ENCODE data around the gene ZNF618.
A peak's percentile ranks its signal among the peaks of the same experiment; 100 is the strongest.
"Not testable (repeated sequence)": the region's sequence is repeated elsewhere in the genome, so short reads cannot be mapped to it uniquely, and the experiment has no call there.

ZNF618 gene

GRCh38 chr9:113995401-113995800 is 119.3 kb downstream of the ZNF618 start:
- DNase-seq, result no peak
- in situ Hi-C loops (cut with MboI; ENCODE audit: low pct_unique_long_range_greater_than_20kb, low sequenced_read_pairs), result no loop called here

- in situ Hi-C loops (cut with MboI; ENCODE audit: low pct_unique_long_range_greater_than_20kb, low sequenced_read_pairs), result no loop called here
- no peak for DNase-seq
These were observed 119.9 kb downstream of the ZNF618 start for GRCh38 chr9:113995963-113996362.

DNA sequence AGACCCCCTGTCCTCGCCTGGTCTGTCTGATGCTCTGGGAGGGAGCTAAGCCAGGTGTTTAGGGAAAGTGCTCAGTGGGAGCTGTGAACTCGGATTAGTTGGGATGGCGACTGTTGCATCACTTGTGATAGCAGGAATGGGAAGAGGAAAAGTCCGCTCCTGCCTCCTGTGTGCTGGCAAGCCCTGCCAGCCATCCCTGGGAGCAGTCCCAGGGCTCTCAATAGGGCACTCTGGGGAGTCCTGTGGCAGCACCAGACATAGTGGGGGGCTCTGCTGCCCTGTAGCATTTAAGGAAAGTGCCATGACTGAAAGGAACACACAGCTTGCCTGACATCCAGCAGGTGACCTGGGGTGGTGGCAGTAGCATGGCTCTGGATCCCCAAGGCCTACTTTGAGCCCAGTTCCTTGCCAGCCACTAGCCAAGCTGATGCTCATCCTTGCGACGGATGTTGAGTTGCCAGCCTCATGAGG is 120.5 kb downstream of the ZNF618 start:
- in situ Hi-C loops (cut with MboI; ENCODE audit: low pct_unique_long_range_greater_than_20kb, low sequenced_read_pairs), result no loop called here
- no peak for DNase-seq

GRCh38 chr9:113997064-113997463 is 121.0 kb downstream of the ZNF618 start:
- DNase-seq; in situ Hi-C loops (cut with MboI; ENCODE audit: low pct_unique_long_range_greater_than_20kb, low sequenced_read_pairs): not testable (repeated sequence)

- no peak for DNase-seq
- in situ Hi-C loops (cut with MboI; ENCODE audit: low pct_unique_long_range_greater_than_20kb, low sequenced_read_pairs), result no loop called here
These were observed 121.5 kb downstream of the ZNF618 start for GRCh38 chr9:113997610-113998009.

GRCh38 chr9:113998114-113998513 is 122.0 kb downstream of the ZNF618 start:
- in situ Hi-C loops (cut with MboI; ENCODE audit: low pct_unique_long_range_greater_than_20kb, low sequenced_read_pairs), result no loop called here
- DNase-seq, result no peak

- no peak for DNase-seq
- in situ Hi-C loops (cut with MboI; ENCODE audit: low pct_unique_long_range_greater_than_20kb, low sequenced_read_pairs), result no loop called here
These were observed 122.6 kb downstream of the ZNF618 start for GRCh38 chr9:113998525-113999255.

- DNase-seq, result no peak
- in situ Hi-C loops (cut with MboI; ENCODE audit: low pct_unique_long_range_greater_than_20kb, low sequenced_read_pairs), result no loop called here
These were observed 123.3 kb downstream of the ZNF618 start for GRCh38 chr9:113999256-114000062.

GRCh38 chr9:114000063-114000454 is 124.0 kb downstream of the ZNF618 start:
- in situ Hi-C loops (cut with MboI; ENCODE audit: low pct_unique_long_range_greater_than_20kb, low sequenced_read_pairs), result no loop called here
- DNase-seq, result no peak

- DNase-seq, result no peak
These were observed 124.7 kb downstream of the ZNF618 start for GRCh38 chr9:114000671-114001409.

GRCh38 chr9:114001410-114001685 is 125.2 kb downstream of the ZNF618 start:
- in situ Hi-C loops (cut with MboI; ENCODE audit: low pct_unique_long_range_greater_than_20kb, low sequenced_read_pairs), result no loop called here

More at GRCh38 chr9:114000671-114001409, 124.7 kb downstream of the ZNF618 start:
- in situ Hi-C loops (cut with MboI; ENCODE audit: low pct_unique_long_range_greater_than_20kb, low sequenced_read_pairs), result no loop called here

DNA sequence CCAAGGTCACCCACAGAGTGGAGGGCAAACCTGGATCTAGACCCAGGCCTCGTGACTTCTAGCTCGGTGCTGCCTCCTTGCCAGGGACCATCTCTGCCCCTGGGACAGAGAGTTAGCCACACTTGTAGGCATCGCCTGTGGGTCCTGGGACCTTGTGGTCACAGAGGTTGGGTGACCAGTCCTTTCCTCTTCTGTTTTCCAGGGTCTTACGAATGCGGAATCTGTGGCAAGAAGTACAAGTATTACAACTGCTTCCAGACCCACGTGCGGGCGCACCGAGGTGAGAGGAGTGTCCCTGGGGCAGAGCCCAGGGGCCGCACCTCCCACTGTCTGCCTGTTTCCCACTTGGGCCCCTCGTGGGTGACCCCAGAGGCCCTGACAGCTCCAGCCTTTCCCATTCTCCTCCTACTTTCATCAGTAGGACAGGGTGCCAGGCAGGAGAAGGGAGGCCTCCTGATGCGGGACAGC is 125.7 kb downstream of the ZNF618 start:
- no peak for DNase-seq
- in situ Hi-C loops (cut with MboI; ENCODE audit: low pct_unique_long_range_greater_than_20kb, low sequenced_read_pairs), result no loop called here

More at GRCh38 chr9:114001410-114001685, 125.2 kb downstream of the ZNF618 start:
- no peak for DNase-seq

GRCh38 chr9:114002271-114002985 is 126.3 kb downstream of the ZNF618 start:
- no peak for DNase-seq
- in situ Hi-C loops (cut with MboI; ENCODE audit: low pct_unique_long_range_greater_than_20kb, low sequenced_read_pairs), result no loop called here

- no peak for DNase-seq
- in situ Hi-C loops (cut with MboI; ENCODE audit: low pct_unique_long_range_greater_than_20kb, low sequenced_read_pairs), result no loop called here
These were observed 126.9 kb downstream of the ZNF618 start for GRCh38 chr9:114002986-114003350.

DNA sequence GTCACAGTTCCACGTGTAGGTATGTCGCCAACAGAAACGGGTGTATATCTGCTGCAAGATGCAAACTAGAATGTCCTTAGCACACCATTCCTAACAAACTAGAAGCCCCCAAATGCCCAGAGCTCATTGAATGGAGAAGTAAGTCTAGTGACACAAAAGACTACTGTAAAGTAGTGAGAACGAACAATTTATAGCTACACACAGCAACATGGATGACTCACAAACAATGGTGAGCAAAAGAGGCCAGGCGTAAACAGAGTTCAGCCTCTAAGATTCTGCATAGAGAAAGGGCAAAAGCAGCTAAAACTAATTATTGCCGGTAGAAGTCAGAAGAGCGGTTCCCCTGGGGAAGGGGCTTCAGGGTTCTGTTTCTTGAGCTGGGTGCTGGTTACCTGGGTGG is 127.2 kb downstream of the ZNF618 start:
- in situ Hi-C loops (cut with MboI; ENCODE audit: low pct_unique_long_range_greater_than_20kb, low sequenced_read_pairs), result no loop called here

DNA sequence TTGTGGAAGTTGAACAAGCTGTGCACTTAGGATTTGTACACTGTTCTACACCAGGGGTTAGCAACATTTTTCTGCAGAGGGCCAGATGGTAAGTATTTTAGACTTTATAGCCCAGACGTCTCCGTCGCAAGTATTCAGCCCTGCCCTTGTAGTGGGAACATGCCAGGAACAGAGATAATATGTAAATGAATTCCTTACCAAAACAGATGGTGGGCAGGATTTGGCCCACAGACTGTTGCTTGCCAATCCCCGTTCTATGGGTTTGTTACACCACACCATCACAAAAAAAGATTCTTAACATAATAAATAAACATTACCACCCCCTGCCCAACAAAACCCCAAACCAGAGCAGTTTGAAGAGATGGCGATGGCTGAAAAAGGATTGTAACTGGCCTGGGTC is 127.6 kb downstream of the ZNF618 start:
- DNase-seq, result peak; percentile 6
- in situ Hi-C loops (cut with MboI; ENCODE audit: low pct_unique_long_range_greater_than_20kb, low sequenced_read_pairs), result no loop called here

More for the DNA sequence above, 127.2 kb downstream of the ZNF618 start:
- no peak for DNase-seq

DNA sequence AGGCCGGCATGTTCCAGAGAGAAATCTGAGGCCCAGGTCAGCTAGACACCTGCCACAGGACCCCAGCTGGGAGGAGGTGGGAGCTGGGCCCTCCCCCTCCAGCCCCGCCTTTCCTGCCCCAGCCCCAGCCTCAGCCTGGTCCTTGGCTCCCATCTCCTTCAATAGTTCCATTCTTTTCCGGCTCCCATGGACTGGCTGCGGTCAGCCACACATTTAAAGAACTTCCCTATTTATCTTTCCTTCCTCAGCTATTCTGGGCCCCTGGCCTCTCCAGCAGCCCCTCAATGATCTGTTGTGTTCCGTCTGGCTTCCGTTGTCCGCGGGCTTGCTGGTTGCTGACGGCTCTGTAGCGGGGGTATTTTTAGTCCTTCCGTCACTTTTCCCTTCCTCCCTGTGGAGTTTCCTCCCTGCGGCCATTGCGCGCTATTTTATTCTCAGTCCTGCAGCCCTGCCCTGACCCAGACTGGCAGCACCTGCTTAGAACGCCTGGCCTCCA is 128.2 kb downstream of the ZNF618 start:
- DNase-seq, result peak; percentile 85
- in situ Hi-C loops (cut with MboI; ENCODE audit: low pct_unique_long_range_greater_than_20kb, low sequenced_read_pairs), result no loop called here

DNA sequence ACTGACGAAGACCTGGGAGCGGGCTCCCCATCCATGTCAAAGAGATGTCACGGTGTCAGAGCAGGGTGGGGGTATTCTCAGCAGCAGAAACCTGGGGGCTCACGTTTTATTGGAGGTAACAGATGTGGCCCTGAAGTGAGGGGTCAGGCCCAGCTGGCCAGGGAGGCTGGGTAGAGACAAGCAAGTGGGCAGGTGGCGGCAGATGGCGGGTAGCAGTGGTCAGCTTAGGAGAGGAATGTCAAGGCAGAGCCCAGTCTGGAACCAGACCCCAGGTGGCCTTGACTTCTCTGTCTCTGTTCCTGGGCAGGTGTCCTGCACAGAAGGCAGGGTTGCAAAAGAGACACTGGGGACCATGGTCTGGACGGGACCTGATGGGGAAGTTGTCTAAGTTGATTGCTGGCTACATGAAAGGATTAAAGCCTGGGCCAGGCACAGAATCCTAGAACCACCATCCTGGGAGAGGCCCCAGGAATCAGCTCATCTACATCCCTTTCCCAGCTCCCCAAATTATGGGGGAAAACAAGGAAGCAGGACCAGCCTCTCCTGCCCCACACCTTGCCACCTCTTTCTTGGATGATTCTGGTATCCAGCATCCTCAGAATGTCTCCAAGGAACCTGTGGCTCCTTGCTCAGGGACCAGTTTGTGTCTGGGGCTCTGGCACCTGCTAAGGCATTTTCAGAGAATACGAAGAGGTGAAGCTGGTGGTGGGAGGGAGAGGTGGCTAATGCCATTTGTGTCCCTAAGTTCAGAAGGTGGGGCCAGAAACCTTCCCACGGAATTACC is 129.5 kb downstream of the ZNF618 start:
- DNase-seq, result no peak
- in situ Hi-C loops (cut with MboI; ENCODE audit: low pct_unique_long_range_greater_than_20kb, low sequenced_read_pairs), result no loop called here
